NB4 (cell line): ENCODE data around the gene DLD.

Experiments
- DNase-seq: peaks from one replicate; pipeline ENCODE4 v3.0.0; 2010; ENCODE audit warnings: low read depth
- H3K4me3 ChIP-seq: one replicate; pipeline ENCODE4 v1.5.1; 2011; ENCODE audit warnings: mild to moderate bottlenecking, low read depth, low read length, moderate library complexity
- MYC ChIP-seq: IDR thresholded peaks from 2 replicates; pipeline ENCODE4 v1.6.1; 2011; ENCODE audit warnings: low read depth, low read length
- POLR2A ChIP-seq: IDR thresholded peaks from 2 replicates; pipeline ENCODE4 v1.6.1; 2011; ENCODE audit warnings: mild to moderate bottlenecking; ENCODE audit not compliant: insufficient read length; ENCODE audit errors: extremely low read depth
- TF ChIP-seq, protein P1 (sequence below): IDR thresholded peaks from one replicate; pipeline ENCODE4 v1.5.1; 2012; ENCODE audit warnings: low read depth, low read length
- TF ChIP-seq, protein P2 (sequence below): IDR thresholded peaks from 2 replicates; pipeline ENCODE4 v1.6.1; 2011; ENCODE audit warnings: low read depth, low read length

Gene DLD

GRCh38 chr7:107962817-107963216 is 71.8 kb downstream of the DLD start:
- H3K4me3 ChIP-seq = no peak overlapping the region
- DNase-seq = no peak
- TF ChIP-seq, protein P1, sequence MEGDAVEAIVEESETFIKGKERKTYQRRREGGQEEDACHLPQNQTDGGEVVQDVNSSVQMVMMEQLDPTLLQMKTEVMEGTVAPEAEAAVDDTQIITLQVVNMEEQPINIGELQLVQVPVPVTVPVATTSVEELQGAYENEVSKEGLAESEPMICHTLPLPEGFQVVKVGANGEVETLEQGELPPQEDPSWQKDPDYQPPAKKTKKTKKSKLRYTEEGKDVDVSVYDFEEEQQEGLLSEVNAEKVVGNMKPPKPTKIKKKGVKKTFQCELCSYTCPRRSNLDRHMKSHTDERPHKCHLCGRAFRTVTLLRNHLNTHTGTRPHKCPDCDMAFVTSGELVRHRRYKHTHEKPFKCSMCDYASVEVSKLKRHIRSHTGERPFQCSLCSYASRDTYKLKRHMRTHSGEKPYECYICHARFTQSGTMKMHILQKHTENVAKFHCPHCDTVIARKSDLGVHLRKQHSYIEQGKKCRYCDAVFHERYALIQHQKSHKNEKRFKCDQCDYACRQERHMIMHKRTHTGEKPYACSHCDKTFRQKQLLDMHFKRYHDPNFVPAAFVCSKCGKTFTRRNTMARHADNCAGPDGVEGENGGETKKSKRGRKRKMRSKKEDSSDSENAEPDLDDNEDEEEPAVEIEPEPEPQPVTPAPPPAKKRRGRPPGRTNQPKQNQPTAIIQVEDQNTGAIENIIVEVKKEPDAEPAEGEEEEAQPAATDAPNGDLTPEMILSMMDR = no peak
- TF ChIP-seq, protein P2, sequence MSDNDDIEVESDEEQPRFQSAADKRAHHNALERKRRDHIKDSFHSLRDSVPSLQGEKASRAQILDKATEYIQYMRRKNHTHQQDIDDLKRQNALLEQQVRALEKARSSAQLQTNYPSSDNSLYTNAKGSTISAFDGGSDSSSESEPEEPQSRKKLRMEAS = no peak
- no peak for TF ChIP-seq POLR2A
- TF ChIP-seq MYC = no peak

DNA sequence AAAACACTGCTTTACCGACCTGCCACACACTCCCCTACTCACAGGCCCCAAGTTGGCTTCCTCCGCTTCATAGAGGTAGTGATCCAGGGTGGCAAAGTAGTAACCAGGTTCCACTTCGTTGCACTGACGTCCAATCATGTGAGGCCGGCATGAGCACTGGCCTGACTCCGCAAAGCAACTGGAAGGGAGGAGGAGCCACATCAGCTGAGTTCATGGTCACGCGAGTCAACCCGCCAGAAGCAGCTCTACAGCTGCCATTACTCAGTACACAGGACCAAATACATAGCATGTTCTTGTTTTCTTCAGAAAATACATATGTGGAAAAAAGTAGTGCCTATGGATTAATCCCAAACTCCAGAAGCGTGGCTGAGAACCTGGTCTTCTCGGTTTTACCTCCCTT is 73.5 kb downstream of the DLD start:
- no peak overlapping the region for H3K4me3 ChIP-seq
- TF ChIP-seq, protein P1 = no peak
- no peak for TF ChIP-seq MYC
- TF ChIP-seq, protein P2 = no peak
- no peak for TF ChIP-seq POLR2A
- DNase-seq = no peak

DNA sequence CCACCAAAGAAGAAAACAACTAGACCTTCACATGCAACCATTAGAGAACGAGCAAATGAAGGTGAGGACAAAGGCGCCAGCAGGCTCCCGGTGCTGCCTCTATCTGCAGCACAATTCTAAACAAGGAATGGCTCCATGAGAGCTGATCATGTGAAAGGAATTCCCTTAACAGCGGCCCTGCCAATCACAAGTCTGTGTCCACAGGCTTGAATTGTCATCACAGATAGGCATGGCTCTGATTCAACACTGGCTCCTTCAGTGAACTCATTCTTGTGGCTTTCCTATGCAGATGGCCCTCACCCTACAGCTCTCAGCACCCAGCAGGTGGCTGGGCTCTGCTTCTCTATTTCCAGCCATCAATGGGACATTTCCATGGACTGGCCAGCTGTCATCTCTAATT is 75.7 kb downstream of the DLD start:
- H3K4me3 ChIP-seq = no peak overlapping the region
- no peak for DNase-seq
- TF ChIP-seq, protein P2 = no peak

GRCh38 chr7:107967420-107967819 is 76.4 kb downstream of the DLD start:
- H3K4me3 ChIP-seq = no peak overlapping the region
- DNase-seq = no peak
- TF ChIP-seq POLR2A = no peak
- TF ChIP-seq, protein P2 = no peak

DNA sequence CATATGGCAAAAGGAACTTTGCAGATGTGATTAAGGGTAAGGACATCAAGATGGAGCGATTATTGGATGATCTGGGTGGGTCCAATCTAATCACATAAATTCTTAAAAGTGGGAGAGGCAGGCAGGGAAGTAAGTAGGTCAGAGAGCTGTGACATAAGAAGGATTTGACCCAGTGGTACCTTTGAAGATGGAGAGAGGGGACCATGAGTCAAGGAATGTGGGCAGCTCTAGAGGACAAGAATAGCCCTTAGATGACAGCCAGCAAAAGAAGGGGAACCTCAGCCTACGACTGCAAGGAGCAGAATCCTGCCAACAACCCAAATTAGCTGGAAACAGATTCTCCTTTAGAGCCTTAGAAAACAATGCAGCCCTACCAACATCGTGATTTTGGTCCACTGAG is 77.5 kb downstream of the DLD start:
- no peak for TF ChIP-seq MYC
- no peak for TF ChIP-seq POLR2A
- TF ChIP-seq, protein P1 = no peak
- TF ChIP-seq, protein P2 = no peak

DNA sequence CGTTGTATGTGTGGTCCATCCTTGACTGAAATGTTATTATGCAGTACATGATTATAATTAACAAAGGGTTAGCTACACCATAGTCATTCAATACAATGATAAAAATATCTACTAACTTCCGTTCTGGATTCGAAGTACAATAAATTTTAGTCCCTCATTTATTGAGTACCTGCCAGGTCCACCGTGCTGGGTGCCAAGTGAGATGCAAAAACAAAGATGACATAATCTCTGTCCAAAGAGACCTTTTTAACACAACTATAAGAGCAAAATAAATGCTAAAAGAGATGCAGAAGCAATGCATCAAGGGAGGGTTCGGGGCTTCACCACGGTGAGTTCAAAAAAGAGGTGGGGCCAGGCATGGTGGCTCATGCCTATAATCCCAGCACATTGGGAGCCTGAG is 78.9 kb downstream of the DLD start:
- TF ChIP-seq POLR2A = no peak
- TF ChIP-seq, protein P1 = no peak
- no peak for TF ChIP-seq MYC
- TF ChIP-seq, protein P2 = no peak
- DNase-seq = no peak
- no peak overlapping the region for H3K4me3 ChIP-seq

More for the DNA sequence above, 77.5 kb downstream of the DLD start:
- no peak for DNase-seq
- H3K4me3 ChIP-seq = no peak overlapping the region
